Measurements from ENCODE around the gene CD93.

Gene CD93

DNA sequence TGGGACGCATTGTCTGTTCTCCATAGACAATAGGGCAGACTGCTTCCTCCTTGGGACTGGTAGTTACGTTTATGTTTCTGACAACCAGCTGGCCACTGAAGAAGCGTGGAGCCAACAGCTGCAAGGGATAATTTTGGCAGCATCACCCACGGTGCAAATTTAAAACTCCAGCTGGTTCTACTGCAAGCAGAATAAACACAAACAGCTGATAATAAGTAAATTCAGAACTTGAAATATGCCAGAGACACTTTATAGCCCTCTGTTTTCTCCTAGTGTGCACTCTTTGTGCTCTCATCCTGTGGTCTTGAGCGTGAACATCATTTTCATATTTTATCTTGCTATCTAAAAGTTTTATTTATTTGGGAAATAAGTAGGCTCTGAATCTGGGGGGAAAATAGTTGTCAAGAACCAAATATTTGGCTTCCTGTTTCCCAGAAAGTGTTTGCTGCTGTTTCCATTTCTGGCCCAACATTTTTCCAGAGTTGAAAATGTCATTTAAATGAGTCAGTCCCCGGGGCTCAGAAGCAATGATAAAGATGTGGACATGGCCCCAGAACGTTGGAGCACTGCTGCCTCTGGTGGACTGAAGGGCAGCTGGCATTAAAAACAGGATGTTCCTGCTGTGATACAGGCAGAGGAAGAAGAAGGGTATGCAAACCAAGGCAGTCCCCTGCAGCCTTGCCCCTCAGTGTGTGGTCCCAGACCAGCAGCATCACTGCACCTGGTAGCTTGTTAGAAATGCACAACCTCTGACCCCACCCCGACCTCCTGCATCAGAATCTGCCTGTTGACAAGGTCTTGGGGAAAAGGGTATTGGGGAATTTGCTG lies 24.2 kb downstream of the CD93 start:
- in situ Hi-C loops (cut with MboI; ENCODE audit: low sequenced_read_pairs) = no loop called here

- in situ Hi-C loops (cut with MboI; ENCODE audit: low sequenced_read_pairs) = no loop called here
Observed at GRCh38 chr20:23061262-23061661, 24.9 kb downstream of the CD93 start.

DNA sequence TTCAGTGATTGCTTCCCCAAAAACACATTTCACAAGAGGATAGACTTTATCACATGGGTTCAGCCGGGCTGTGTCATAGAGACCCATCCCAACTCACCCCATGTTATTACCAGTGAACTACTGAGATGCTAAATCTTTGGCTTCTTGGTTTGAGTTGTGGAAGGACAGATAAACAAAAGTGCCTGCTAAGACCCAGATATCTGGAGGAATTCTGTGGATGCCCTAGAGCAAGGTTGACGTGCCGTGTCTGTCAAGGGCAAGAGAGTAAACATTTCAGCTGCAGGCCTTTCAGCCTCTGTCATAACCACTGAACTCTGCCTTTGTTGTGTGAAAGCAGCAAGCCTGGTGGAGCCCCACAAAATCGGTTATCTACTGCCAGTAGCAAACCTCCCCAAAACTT lies 25.5 kb downstream of the CD93 start:
- in situ Hi-C loops (cut with MboI; ENCODE audit: low sequenced_read_pairs) = no loop called here

DNA sequence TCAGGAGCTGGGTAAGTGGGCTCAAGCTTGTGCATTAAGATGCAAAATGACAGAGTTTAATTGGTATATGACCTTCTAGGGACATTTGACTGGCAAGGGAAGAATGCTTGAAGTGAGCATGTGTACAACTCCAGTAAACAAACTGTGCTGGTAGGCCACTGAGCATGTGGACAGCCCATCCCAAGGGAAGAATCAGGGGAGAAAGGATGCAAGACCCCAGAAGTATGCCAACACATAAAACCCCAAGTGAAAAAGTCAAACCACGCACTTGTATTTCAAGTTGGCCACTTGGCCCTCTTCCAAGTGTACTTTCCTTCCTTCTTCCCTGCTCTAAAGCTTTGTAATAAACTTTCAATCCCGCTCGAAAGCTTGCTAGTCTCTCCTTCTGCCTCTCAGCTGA lies 26.3 kb downstream of the CD93 start:
- in situ Hi-C loops (cut with MboI; ENCODE audit: low sequenced_read_pairs) = loop anchor here (10.0 kb wide), 1 partner anchor 115 kb away; no protein-coding TSS in a partner anchor

- in situ Hi-C loops (cut with MboI; ENCODE audit: low sequenced_read_pairs) = loop anchor here (10.0 kb wide), 1 partner anchor 116 kb away; no protein-coding TSS in a partner anchor
Observed at GRCh38 chr20:23059001-23059400, 27.1 kb downstream of the CD93 start.

GRCh38 chr20:23058240-23058639 lies 27.9 kb downstream of the CD93 start:
- in situ Hi-C loops (cut with MboI; ENCODE audit: low sequenced_read_pairs) = loop anchor here (10.0 kb wide), 1 partner anchor 117 kb away; no protein-coding TSS in a partner anchor

DNA sequence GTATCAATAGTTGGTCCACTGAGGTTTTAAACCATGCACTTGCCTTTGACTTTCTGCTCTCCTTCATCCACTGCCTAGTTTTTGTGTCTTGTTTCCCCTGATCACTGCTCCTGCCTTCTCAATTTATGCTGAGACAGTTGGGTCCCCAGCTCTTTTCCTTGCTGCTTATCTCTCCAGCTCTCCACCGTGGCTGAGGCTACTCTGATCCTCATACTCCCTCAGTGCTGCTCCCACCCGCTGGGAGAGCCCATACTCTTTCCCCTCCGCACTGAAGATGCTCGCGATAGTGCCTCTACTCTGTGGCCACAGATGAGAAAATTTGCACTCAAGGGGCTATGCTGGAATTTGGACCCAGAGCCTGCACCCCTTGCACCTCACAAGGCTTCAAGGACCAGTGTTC lies 33.2 kb downstream of the CD93 start:
- in situ Hi-C loops (cut with MboI; ENCODE audit: low sequenced_read_pairs) = loop anchor here (10.0 kb wide), 1 partner anchor 122 kb away; no protein-coding TSS in a partner anchor

- in situ Hi-C loops (cut with MboI; ENCODE audit: low sequenced_read_pairs) = loop anchor here (10.0 kb wide), 1 partner anchor 124 kb away; no protein-coding TSS in a partner anchor
Observed at GRCh38 chr20:23050847-23051627, 35.1 kb downstream of the CD93 start.

- in situ Hi-C loops (cut with MboI; ENCODE audit: low sequenced_read_pairs) = loop anchor here (10.0 kb wide), 1 partner anchor 125 kb away; no protein-coding TSS in a partner anchor
Observed at GRCh38 chr20:23050076-23050838, 35.9 kb downstream of the CD93 start.

GRCh38 chr20:23049201-23050075 lies 36.7 kb downstream of the CD93 start, which contains the start of gene THBD:
THBD (minus strand) TSS chr20:23049672; CDS start chr20:23049504, 168 bp downstream.
- in situ Hi-C loops (cut with MboI; ENCODE audit: low sequenced_read_pairs) = loop anchor here (10.0 kb wide), 1 partner anchor 125 kb away; no protein-coding TSS in a partner anchor

DNA sequence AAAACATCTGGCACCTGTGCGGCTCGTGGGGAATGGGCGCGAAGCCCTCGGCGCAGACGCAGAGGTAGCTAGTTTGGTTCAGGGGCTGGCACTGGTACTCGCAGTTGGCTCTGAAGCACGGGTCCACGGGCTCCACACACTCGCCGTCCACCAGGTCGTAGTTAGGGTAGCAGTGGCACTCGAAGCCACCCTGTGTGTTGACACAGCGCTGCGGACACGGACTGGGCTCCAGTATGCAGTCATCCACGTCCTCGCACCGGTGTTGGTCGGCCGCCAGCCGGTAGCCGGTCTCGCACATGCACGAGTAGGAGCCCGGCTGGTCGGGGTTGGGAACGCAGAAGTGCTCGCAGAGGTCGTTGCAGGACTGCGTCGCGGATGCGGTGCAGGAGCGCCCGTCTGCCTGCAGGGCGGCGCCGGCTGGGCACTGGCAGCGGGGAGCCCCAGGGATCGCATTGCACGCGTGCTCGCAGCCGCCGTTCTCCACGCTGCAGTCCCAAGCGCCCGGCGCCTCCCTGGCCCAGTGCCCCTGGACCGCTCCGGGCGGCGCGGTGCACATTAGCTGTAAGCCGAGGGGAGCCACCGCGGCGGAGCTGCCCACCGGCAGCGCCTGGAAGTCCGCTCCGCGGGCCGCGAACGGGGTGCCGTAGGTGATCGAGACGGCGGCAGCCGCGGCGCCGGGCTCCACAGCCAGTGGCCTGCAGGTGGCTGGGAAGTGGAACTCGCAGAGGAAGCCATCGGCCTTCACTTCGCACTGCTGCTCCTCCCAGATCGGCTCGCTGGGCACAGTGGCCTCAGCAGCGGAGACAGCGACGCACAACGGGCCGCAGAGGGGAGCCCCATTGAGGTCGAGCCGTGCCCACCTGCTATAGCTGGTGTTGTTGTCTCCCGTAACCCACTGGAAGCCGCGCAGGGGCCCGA lies 37.6 kb downstream of the CD93 start:
- in situ Hi-C loops (cut with MboI; ENCODE audit: low sequenced_read_pairs) = no loop called here

DNA sequence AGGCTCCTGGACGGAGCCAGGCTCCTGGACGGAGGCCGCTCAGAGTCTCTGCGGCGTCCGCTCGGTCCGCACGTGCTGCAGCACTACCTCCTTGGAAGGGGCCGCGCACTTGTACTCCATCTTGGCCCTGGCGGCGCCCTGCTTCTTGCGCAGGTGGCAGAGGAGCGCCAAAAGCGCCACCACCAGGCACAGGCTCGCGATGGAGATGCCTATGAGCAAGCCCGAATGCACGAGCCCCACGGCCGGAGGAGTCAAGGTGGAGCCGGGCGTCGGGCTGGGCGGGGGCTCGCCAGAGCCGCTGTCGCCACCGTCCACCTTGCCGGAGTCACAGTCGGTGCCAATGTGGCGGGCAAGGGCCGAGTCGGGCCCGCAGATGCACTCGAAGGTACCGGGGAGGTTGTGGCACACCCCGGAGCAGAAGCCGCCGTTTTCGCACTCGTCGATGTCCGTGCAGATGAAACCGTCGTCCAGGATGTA lies 38.3 kb downstream of the CD93 start:
- in situ Hi-C loops (cut with MboI; ENCODE audit: low sequenced_read_pairs) = no loop called here

DNA sequence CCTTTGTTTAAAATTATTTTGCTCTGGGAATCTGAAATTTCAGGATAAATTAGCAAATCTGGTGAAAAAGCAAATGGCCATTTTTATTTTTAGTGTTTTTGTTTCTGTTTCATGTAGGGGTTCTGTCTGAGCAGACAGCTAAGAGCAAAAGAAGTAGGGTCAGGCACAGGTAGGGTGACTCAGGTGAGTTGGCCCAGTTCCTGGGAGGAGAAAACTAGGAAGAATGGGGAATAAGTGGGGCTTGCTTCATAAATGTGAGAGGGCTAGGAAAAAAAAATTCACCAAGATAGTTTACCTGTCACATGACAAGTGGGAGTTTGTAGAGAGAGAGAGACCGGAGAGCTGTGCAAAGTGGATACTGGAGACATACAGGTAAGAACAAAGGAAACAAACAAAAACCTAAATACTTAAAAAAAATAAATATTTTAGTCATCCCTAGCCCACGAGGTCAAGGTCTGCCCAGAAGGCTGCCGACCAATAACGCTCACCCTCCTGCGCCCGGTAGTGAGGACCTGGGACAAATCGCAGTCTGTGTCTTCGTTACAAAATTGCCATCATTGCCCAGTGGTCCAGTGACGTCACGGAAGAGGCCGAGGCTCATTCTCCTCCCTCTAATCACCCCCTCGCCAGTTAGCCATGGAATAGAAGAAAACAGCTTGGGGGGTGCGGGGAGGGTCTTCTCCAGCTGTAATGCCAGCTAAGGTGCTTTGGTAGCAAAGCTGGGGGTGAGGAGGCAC lies 39.0 kb downstream of the CD93 start:
- in situ Hi-C loops (cut with MboI; ENCODE audit: low sequenced_read_pairs) = no loop called here

GRCh38 chr20:23046431-23046830 lies 39.7 kb downstream of the CD93 start:
- in situ Hi-C loops (cut with MboI; ENCODE audit: low sequenced_read_pairs) = no loop called here

- in situ Hi-C loops (cut with MboI; ENCODE audit: low sequenced_read_pairs) = no loop called here
Observed at GRCh38 chr20:23043376-23043775, 42.7 kb downstream of the CD93 start.

DNA sequence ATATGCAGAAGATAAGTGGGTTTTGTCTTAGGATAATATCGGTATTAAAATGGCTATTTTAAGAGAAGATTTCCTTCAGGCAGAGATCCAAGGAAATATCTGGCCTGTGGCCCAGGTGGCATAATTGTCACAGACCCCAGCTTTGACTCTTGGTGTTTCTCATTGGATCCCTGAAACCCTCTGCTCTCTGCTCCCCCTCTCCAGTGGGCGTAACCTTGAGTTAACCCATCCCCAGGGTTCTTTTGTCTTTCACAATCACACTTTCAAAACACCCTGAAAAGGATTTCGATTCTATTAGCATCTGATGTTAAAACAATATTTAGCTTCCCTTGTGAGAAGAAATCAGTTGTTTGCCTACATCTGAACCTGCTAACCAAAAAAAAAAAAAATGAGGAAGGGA lies 43.9 kb downstream of the CD93 start:
- in situ Hi-C loops (cut with MboI; ENCODE audit: low sequenced_read_pairs) = no loop called here

- in situ Hi-C loops (cut with MboI; ENCODE audit: low sequenced_read_pairs) = loop anchor here (10.0 kb wide), 1 partner anchor 305 kb away; no protein-coding TSS in a partner anchor
Observed at GRCh38 chr20:23039885-23040508, 46.1 kb downstream of the CD93 start.
